ENCODE data around the gene ANKS1B. TPM values are rescaled to one million over a fixed set of nuclear protein-coding genes. Genes with fewer than 3 reads are reported as not detected.
"Not testable (repeated sequence)": the region's sequence is repeated elsewhere in the genome, so short reads cannot be mapped to it uniquely, and the experiment has no call there.

The ANKS1B gene
- total and polyA plus RNA-seq, 7 donors: 0.46 to 7.4 (median 3.6) TPM

GRCh38 chr12:99332936-99333591, 651.7 kb downstream of the ANKS1B start:
- 24 to 29% (median 26%) methylated on average over 2 of the region's 2 CpGs for WGBS, 3 donors
- no peak for DNase-seq
- no peaks in the 10 kb centered on the region for H3K36me3 ChIP-seq (ENCODE audit: insufficient read depth in 1 of 2, low read depth in 1 of 2)
- no peak for TF ChIP-seq CTCF (IDR thresholded peaks at IDR 0.05)
- H3K4me3 ChIP-seq: no peak overlapping the region
- no peaks in the 10 kb centered on the region for H3K27me3 ChIP-seq (ENCODE audit: insufficient read depth in 3 of 3, low read length in 2 of 3)
- H3K27ac ChIP-seq: no peak overlapping the region
- no peaks in the 10 kb centered on the region for H3K4me1 ChIP-seq
- intact Hi-C loops (cut with DNase I): no loop called here
- peaks cover 5% of the 10 kb centered on the region for H3K9me3 ChIP-seq
- ATAC-seq: no peak

GRCh38 chr12:99330216-99330615, 654.5 kb downstream of the ANKS1B start:
- Histone ChIP-seq H3K4me3 (no peak overlapping the region), H3K9me3 (peaks cover 5% of the 10 kb centered on the region), H3K27ac (no peak overlapping the region), H3K36me3 (ENCODE audit: insufficient read depth in 1 of 2, low read depth in 1 of 2) (no peaks in the 10 kb centered on the region), H3K4me1 (no peaks in the 10 kb centered on the region), H3K27me3 (ENCODE audit: insufficient read depth in 3 of 3, low read length in 2 of 3) (no peaks in the 10 kb centered on the region)
- intact Hi-C loops (cut with DNase I): no loop called here
- 5 to 8% (median 7%) methylated on average over 1 of the region's 1 CpG for WGBS, 3 donors
- DNase-seq: no peak
- ATAC-seq: no peak
- TF ChIP-seq CTCF (IDR thresholded peaks at IDR 0.05): no peak

DNA sequence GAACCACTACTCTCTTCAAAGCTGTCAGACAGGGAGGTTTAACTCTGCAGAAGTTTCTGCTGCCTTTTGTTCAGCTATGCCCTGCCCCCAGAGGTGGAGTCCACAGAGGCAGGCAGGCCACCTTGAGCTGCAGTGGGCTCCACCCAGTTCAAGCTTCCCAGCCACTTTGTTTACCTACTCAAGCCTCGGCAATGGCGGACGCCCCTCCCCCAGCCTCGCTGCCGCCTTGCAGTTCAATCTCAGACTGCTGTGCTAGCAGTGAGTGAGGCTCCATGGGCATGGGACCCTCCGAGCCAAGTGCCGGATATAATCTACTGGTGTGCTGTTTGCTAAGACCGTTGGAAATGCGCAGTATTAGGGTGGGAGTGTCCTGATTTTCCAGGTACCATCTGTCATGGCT, 663.5 kb downstream of the ANKS1B start:
- H3K4me3 ChIP-seq; H3K27ac ChIP-seq; H3K27me3 ChIP-seq (ENCODE audit: insufficient read depth in 3 of 3, low read length in 2 of 3); intact Hi-C loops (cut with DNase I); H3K9me3 ChIP-seq; H3K4me1 ChIP-seq; ATAC-seq; H3K36me3 ChIP-seq (ENCODE audit: insufficient read depth in 1 of 2, low read depth in 1 of 2): not testable (repeated sequence)
- peak in 1 of 2 donors; percentile 32 for DNase-seq
- 92 to 97% (median 95%) methylated on average over 9 of the region's 9 CpGs for WGBS, 3 donors

DNA sequence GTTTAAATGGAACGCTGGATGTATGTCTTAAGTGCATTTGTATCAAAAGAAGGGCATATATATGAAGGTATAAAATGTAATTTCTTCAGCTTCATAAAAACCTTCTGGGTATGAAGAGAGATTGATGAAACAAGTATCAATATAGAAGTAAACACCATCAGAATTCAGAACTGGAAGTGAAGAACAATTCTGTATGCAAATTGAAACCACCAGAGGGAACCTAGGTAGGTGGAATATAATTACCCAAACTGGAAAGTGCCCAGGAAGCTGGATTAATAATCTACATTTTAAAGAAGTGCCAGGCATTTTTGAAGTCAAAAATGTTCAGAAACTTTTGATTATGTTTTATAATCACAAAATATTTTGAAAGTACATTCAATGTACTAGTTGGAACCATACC, 673.4 kb downstream of the ANKS1B start:
- WGBS, 3 donors: 94 to 97% (median 96%) methylated on average over 1 of the region's 1 CpG
- no peaks in the 10 kb centered on the region for H3K27me3 ChIP-seq (ENCODE audit: insufficient read depth in 3 of 3, low read length in 2 of 3)
- no peaks in the 10 kb centered on the region for H3K4me1 ChIP-seq
- ATAC-seq (no peak), DNase-seq (no peak)
- H3K27ac ChIP-seq: no peak overlapping the region
- no peaks in the 10 kb centered on the region for H3K9me3 ChIP-seq
- no peak for TF ChIP-seq CTCF (IDR thresholded peaks at IDR 0.05)
- H3K36me3 ChIP-seq (ENCODE audit: insufficient read depth in 1 of 2, low read depth in 1 of 2): no peaks in the 10 kb centered on the region
- no peak overlapping the region for H3K4me3 ChIP-seq
- intact Hi-C loops (cut with DNase I): no loop called here

DNA sequence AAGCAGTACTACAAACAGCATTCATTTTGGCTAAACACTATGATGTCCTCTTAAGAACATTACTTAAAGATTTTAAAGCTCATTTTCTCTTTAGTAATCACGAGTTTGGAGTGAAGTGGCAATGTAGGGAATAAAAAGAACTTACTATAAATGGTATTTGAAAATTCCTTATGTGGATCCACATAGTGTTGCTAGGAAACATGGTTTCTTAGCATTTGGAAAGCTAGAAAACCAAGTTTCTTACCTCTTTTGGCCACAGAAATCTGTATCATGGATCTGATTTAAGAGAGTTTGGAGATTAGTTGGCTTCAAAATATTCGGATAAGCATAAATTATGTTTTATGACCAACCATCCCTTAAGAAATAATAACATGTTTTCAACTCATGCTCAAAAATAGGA, 674.9 kb downstream of the ANKS1B start:
- Histone ChIP-seq H3K4me3 (no peak overlapping the region), H3K36me3 (ENCODE audit: insufficient read depth in 1 of 2, low read depth in 1 of 2) (no peaks in the 10 kb centered on the region), H3K9me3 (no peaks in the 10 kb centered on the region), H3K4me1 (no peaks in the 10 kb centered on the region), H3K27ac (no peak overlapping the region), H3K27me3 (ENCODE audit: insufficient read depth in 3 of 3, low read length in 2 of 3) (no peaks in the 10 kb centered on the region)
- intact Hi-C loops (cut with DNase I): no loop called here
- no peak for ATAC-seq
- 30 to 49% (median 41%) methylated on average over 2 of the region's 2 CpGs for WGBS, 3 donors
- no peak for TF ChIP-seq CTCF (IDR thresholded peaks at IDR 0.05)
- DNase-seq: no peak
